ENCODE data around the gene IL6ST.

Gene IL6ST

DNA sequence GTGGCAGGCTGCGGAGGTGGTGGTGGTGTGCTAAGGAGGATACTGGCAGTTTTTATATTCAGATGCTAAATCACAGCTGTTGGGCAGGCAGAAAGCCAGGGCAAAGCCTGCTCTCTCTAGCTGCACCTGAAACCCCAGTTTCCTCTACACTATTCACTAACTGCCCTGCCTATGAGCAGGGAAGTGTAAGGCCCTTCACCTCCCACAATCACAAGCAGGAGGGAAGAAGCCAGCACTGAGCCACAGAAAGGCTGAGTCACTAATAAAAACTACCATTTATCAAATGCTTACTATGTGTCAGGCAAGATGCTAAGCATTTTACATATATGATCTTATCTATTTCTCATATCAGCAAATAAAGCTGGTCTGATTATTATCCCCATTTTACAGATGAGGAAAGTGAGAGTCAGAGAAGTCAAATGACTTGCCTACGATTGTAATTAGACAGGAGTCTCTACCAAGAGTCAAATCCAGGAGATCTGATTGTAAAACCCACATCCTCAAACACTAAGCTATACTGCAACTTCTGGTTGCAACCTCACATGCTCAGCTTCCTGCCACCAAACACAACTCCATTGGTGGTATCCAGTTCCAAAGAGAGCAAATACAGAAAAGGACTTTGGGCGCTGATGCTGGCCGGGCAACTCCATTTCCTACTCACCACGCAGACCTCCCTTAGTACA, 17.7 kb upstream of the IL6ST start:
- Histone ChIP-seq H3K9me3 (ENCODE audit: control insufficient read depth, insufficient read depth, low read length) (no peaks in the 10 kb centered on the region), H3K36me3 (ENCODE audit: control insufficient read depth, low read length) (no peaks in the 10 kb centered on the region), H3K4me3 (ENCODE audit: low read length) (no peak overlapping the region), H3K4me1 (ENCODE audit: control insufficient read depth, low read length) (no peaks in the 10 kb centered on the region), H3K9me2 (replicated peaks; ENCODE audit: control insufficient read depth, low read length) (no peaks in the 10 kb centered on the region), H3K4me2 (ENCODE audit: low read length) (no peak overlapping the region), H4K20me1 (ENCODE audit: control insufficient read depth, insufficient read depth, low read depth, low read length) (no peaks in the 10 kb centered on the region), H3K27me3 (ENCODE audit: control insufficient read depth, low read length) (no peaks in the 10 kb centered on the region), H3F3A (ENCODE audit: control insufficient read depth, insufficient read depth) (no peaks in the 10 kb centered on the region), H3K27ac (ENCODE audit: low read depth, low read length) (no peak overlapping the region), H3K79me2 (ENCODE audit: control insufficient read depth, low read length) (no peaks in the 10 kb centered on the region)
- TF ChIP-seq EZH2phosphoT487 (IDR thresholded peaks at IDR 0.05; ENCODE audit: borderline replicate concordance, low read length): no peak
- TF ChIP-seq, protein P1, sequence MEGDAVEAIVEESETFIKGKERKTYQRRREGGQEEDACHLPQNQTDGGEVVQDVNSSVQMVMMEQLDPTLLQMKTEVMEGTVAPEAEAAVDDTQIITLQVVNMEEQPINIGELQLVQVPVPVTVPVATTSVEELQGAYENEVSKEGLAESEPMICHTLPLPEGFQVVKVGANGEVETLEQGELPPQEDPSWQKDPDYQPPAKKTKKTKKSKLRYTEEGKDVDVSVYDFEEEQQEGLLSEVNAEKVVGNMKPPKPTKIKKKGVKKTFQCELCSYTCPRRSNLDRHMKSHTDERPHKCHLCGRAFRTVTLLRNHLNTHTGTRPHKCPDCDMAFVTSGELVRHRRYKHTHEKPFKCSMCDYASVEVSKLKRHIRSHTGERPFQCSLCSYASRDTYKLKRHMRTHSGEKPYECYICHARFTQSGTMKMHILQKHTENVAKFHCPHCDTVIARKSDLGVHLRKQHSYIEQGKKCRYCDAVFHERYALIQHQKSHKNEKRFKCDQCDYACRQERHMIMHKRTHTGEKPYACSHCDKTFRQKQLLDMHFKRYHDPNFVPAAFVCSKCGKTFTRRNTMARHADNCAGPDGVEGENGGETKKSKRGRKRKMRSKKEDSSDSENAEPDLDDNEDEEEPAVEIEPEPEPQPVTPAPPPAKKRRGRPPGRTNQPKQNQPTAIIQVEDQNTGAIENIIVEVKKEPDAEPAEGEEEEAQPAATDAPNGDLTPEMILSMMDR (IDR thresholded peaks at IDR 0.05; ENCODE audit: low read depth, low read length, poor library complexity, severe bottlenecking): no peak

DNA sequence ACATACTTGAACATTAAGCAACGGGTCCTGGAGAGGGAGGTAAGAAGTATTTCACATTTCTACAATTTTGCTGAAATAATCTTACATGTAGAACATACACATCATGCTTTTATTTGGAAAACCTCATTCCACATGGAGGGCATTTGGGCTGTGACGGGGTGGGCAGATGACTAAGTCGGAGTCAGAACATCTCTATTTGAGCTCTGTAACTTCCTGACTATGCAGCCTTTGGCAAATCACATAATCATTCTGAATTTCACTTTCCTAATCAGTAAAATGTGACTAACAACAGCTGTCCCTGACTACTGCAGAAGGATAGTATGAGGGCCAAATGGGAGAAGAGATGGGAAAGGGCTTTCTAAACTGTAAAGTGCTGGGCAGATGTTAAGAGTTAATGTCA, 17.1 kb upstream of the IL6ST start:
- no peaks in the 10 kb centered on the region for H3K9me2 ChIP-seq (replicated peaks; ENCODE audit: control insufficient read depth, low read length)
- no peak overlapping the region for H3K4me3 ChIP-seq (ENCODE audit: low read length)
- TF ChIP-seq EZH2phosphoT487 (IDR thresholded peaks at IDR 0.05; ENCODE audit: borderline replicate concordance, low read length): no peak
- TF ChIP-seq, protein P1 (IDR thresholded peaks at IDR 0.05; ENCODE audit: low read depth, low read length, poor library complexity, severe bottlenecking): no peak
- H3K27ac ChIP-seq (ENCODE audit: low read depth, low read length): no peak overlapping the region
- H4K20me1 ChIP-seq (ENCODE audit: control insufficient read depth, insufficient read depth, low read depth, low read length): no peaks in the 10 kb centered on the region
- H3K36me3 ChIP-seq (ENCODE audit: control insufficient read depth, low read length): no peaks in the 10 kb centered on the region
- no peaks in the 10 kb centered on the region for H3F3A ChIP-seq (ENCODE audit: control insufficient read depth, insufficient read depth)
- H3K4me1 ChIP-seq (ENCODE audit: control insufficient read depth, low read length): no peaks in the 10 kb centered on the region
- H3K27me3 ChIP-seq (ENCODE audit: control insufficient read depth, low read length): no peaks in the 10 kb centered on the region
- H3K4me2 ChIP-seq (ENCODE audit: low read length): no peak overlapping the region
- H3K79me2 ChIP-seq (ENCODE audit: control insufficient read depth, low read length): no peaks in the 10 kb centered on the region
- H3K9me3 ChIP-seq (ENCODE audit: control insufficient read depth, insufficient read depth, low read length): no peaks in the 10 kb centered on the region

DNA sequence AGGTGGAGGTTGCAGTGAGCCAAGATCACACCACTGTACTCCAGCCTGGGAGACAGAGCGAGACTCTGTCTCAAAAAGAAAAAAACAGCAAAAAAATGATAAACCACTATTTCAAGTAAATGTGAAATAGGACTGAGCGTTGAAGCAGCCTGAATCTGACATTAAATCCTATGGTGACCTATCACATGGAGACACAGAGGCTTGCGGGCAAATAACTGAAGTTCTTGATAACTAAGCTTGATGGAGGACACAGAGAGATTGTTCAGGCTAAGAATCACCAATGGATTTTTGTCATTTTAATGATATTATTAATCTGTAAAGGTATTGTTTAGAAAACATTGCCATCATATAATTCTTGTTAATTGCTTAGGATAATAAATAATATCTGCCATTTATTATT, 15.7 kb upstream of the IL6ST start:
- H3K4me3 ChIP-seq (ENCODE audit: low read length): no peak overlapping the region
- H3K27ac ChIP-seq (ENCODE audit: low read depth, low read length): no peak overlapping the region
- no peaks in the 10 kb centered on the region for H3K79me2 ChIP-seq (ENCODE audit: control insufficient read depth, low read length)

More for the DNA sequence above, 15.7 kb upstream of the IL6ST start:
- no peaks in the 10 kb centered on the region for H3K9me2 ChIP-seq (replicated peaks; ENCODE audit: control insufficient read depth, low read length)
- TF ChIP-seq, protein P1 (IDR thresholded peaks at IDR 0.05; ENCODE audit: low read depth, low read length, poor library complexity, severe bottlenecking): no peak
- TF ChIP-seq EZH2phosphoT487 (IDR thresholded peaks at IDR 0.05; ENCODE audit: borderline replicate concordance, low read length): no peak
- no peaks in the 10 kb centered on the region for H3F3A ChIP-seq (ENCODE audit: control insufficient read depth, insufficient read depth)
- H3K4me1 ChIP-seq (ENCODE audit: control insufficient read depth, low read length): peaks cover 4% of the 10 kb centered on the region; the same call in 1 of the 2 replicates
- no peaks in the 10 kb centered on the region for H3K36me3 ChIP-seq (ENCODE audit: control insufficient read depth, low read length)
- H3K9me3 ChIP-seq (ENCODE audit: control insufficient read depth, insufficient read depth, low read length): no peaks in the 10 kb centered on the region
- no peaks in the 10 kb centered on the region for H4K20me1 ChIP-seq (ENCODE audit: control insufficient read depth, insufficient read depth, low read depth, low read length)
- no peak overlapping the region for H3K4me2 ChIP-seq (ENCODE audit: low read length)
- no peaks in the 10 kb centered on the region; the same call in 1 of the 2 replicates for H3K27me3 ChIP-seq (ENCODE audit: control insufficient read depth, low read length)

All from DOHH2 (cell line).